Activated naive CD8-positive, alpha-beta T cell treated with anti-CD3 and anti-CD28 coated beads, Interleukin-2, amount 50 U/mL, for 24 hours (primary cell): ENCODE data around the gene RECQL.

Experiments used
- ATAC-seq: fragments of 150-1000 bp; cut with Tn5 transposase; one replicate; pipeline ENCODE4 v1.10.0; 2021
- DNase-seq: peaks from one replicate; pipeline ENCODE4 v3.0.0; 2021
- H3K27ac Mint-ChIP-seq: one replicate; pipeline ENCODE4 v1.8.0; 2021; ENCODE audit warnings: mild to moderate bottlenecking, mixed read lengths
- H3K27me3 Mint-ChIP-seq: one replicate; pipeline ENCODE4 v1.8.0; 2021; ENCODE audit warnings: mixed read lengths
- H3K36me3 Mint-ChIP-seq: one replicate; pipeline ENCODE4 v1.8.0; 2021; ENCODE audit warnings: low read depth, mixed read lengths
- H3K4me1 Mint-ChIP-seq: one replicate; pipeline ENCODE4 v1.8.0; 2021; ENCODE audit warnings: mixed read lengths
- H3K4me3 Mint-ChIP-seq: one replicate; pipeline ENCODE4 v1.8.0; 2021; ENCODE audit warnings: mild to moderate bottlenecking, moderate library complexity, mixed read lengths
- H3K9me3 Mint-ChIP-seq: one replicate; pipeline ENCODE4 v1.8.0; 2021; ENCODE audit warnings: mixed read lengths

RECQL gene

GRCh38 chr12:21523148-21523547, 21.7 kb upstream of the RECQL start:
- Mint-ChIP-seq H3K27me3 (peaks cover 7% of the 10 kb centered on the region), H3K4me1 (peaks cover 6% of the 10 kb centered on the region), H3K36me3 (peaks cover 7% of the 10 kb centered on the region), H3K27ac (no peak overlapping the region), H3K4me3 (no peak overlapping the region), H3K9me3 (peaks cover 6% of the 10 kb centered on the region)
- DNase-seq: no peak
- no peak for ATAC-seq

DNA sequence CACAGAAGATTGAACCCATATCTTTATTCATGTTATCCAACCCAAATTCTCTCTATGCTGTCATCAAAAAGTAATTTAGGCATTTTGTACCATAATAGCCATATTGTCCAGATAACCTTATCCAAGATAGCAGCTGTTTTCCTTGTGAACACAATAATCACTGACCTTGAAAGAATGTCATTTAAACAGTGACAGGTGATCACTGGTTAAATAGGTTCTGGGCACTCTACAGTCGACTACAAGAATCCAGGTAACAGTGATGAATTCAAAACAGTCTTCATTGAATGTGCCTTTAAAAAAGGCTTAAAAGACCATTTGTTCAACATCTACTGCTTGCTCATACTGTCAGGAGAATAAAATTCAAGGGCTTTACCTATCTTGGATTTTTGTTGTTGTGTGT, 20.1 kb upstream of the RECQL start:
- Mint-ChIP-seq H3K4me1 (no peaks in the 10 kb centered on the region), H3K36me3 (peaks cover 12% of the 10 kb centered on the region), H3K27ac (no peak overlapping the region), H3K27me3 (peaks cover 2% of the 10 kb centered on the region), H3K9me3 (peaks cover 6% of the 10 kb centered on the region), H3K4me3 (no peak overlapping the region)
- ATAC-seq (no peak), DNase-seq (no peak)

GRCh38 chr12:21518451-21518850, 17.0 kb upstream of the RECQL start:
- DNase-seq: no peak
- no peak overlapping the region for H3K27ac Mint-ChIP-seq
- H3K4me3 Mint-ChIP-seq: no peak overlapping the region
- peaks cover 30% of the 10 kb centered on the region for H3K36me3 Mint-ChIP-seq
- H3K4me1 Mint-ChIP-seq: no peaks in the 10 kb centered on the region
- no peaks in the 10 kb centered on the region for H3K9me3 Mint-ChIP-seq
- H3K27me3 Mint-ChIP-seq: no peaks in the 10 kb centered on the region
- no peak for ATAC-seq

GRCh38 chr12:21516281-21516680, 14.8 kb upstream of the RECQL start:
- Mint-ChIP-seq H3K27ac (no peak overlapping the region), H3K36me3 (peaks cover 40% of the 10 kb centered on the region), H3K4me3 (no peak overlapping the region), H3K4me1 (no peaks in the 10 kb centered on the region), H3K27me3 (no peaks in the 10 kb centered on the region), H3K9me3 (no peaks in the 10 kb centered on the region)
- DNase-seq (no peak), ATAC-seq (no peak)

DNA sequence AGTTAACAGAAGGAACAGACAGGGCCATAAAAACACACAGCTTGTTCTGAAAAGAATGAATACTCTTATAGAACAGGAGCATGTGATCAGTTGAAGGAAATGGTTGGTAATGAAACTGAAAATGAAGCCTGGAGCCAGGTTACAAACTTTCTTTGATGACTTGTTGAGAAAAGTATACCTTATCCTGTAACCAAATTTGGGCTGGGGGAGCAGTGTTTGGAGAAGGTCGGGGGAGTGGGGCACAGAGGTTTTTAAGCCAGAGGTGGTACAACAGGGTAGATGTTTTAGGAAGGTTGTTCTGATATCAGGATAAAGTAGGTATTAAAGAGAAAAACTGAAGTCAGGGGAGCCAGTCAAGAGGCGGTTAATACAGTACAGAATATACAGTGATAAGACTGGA, 8.3 kb upstream of the RECQL start:
- peak overlapping the region; percentile 7 for H3K4me3 Mint-ChIP-seq
- peaks cover 46% of the 10 kb centered on the region for H3K36me3 Mint-ChIP-seq
- ATAC-seq (peak; percentile 66), DNase-seq (no peak)
- no peaks in the 10 kb centered on the region for H3K27me3 Mint-ChIP-seq
- peaks cover 31% of the 10 kb centered on the region for H3K4me1 Mint-ChIP-seq
- peak overlapping the region; percentile 61 for H3K27ac Mint-ChIP-seq
- no peaks in the 10 kb centered on the region for H3K9me3 Mint-ChIP-seq

DNA sequence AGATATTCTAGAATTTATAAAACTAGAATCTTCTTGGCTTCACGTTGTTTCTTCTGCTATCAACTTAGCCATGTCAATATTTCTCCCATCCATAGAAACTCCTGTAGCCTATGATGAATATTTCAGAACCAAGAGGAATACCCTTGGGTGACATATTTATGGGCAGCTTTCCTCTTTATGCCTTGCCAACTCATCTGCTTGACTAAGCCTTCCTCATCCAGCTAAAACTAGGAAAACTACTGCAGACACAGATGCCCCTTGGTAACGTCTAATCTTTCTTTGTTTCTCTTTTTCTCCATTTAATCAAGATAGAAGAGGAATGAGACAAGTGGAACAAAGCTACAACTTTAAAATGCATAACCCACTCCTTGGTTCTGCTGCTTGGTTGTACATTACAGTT, 6.4 kb upstream of the RECQL start:
- ATAC-seq: no peak
- no peak overlapping the region for H3K27ac Mint-ChIP-seq

DNA sequence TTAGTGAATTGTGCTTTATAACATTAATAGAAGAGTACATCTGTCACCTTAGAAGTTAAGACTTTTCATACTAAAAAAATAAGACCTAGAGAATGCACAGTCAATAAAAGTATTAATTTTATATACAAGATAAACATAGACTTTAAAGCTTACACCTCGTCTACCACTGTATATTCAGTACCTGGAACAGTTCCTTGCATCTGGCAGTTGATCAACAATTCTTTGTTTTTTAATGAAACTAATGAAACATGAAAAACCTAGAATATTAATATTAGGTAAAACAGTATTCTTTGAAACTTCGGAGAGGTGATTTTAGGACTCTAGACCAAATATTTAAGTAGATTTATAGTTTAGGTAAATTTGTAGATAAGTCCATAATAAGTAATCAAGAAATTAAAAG, 4.5 kb upstream of the RECQL start:
- Mint-ChIP-seq H3K4me3 (no peak overlapping the region), H3K4me1 (peaks cover 54% of the 10 kb centered on the region)

More for the DNA sequence above, 6.4 kb upstream of the RECQL start:
- H3K36me3 Mint-ChIP-seq: peaks cover 32% of the 10 kb centered on the region
- H3K9me3 Mint-ChIP-seq: no peaks in the 10 kb centered on the region
- no peak overlapping the region for H3K4me3 Mint-ChIP-seq
- no peaks in the 10 kb centered on the region for H3K27me3 Mint-ChIP-seq
- no peak for DNase-seq
- H3K4me1 Mint-ChIP-seq: peaks cover 50% of the 10 kb centered on the region

GRCh38 chr12:21502872-21503271, 1.4 kb upstream of the RECQL start:
- H3K4me3 Mint-ChIP-seq: no peak overlapping the region
- no peaks in the 10 kb centered on the region for H3K9me3 Mint-ChIP-seq
- H3K36me3 Mint-ChIP-seq: peaks cover 20% of the 10 kb centered on the region
- H3K27ac Mint-ChIP-seq: no peak overlapping the region
- DNase-seq (peak; percentile 12), ATAC-seq (no peak)
- no peaks in the 10 kb centered on the region for H3K27me3 Mint-ChIP-seq
- peaks cover 33% of the 10 kb centered on the region for H3K4me1 Mint-ChIP-seq

More for the DNA sequence above, 4.5 kb upstream of the RECQL start:
- Mint-ChIP-seq H3K27ac (no peak overlapping the region), H3K9me3 (no peaks in the 10 kb centered on the region), H3K27me3 (no peaks in the 10 kb centered on the region), H3K36me3 (peaks cover 25% of the 10 kb centered on the region)
- DNase-seq (no peak), ATAC-seq (no peak)

DNA sequence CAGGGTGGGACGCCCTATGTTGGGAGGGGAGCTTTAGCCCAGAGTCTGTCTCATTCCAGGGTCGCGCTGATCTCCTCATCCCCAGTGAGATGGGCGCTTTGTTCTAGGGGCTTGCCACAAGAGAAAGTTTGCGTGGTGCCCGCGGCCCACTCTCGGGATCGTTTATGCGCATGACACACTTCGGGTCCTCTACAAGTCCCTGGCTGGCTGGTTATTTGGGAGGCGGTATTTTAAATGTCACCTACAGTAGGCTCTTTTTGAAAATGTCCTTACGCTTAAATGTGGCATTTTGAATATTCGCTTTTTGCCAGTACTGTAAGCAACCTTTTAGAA, 695 bp upstream of the RECQL start:
- Mint-ChIP-seq H3K4me1 (peaks cover 33% of the 10 kb centered on the region), H3K9me3 (no peaks in the 10 kb centered on the region), H3K27me3 (no peaks in the 10 kb centered on the region), H3K36me3 (peaks cover 24% of the 10 kb centered on the region), H3K4me3 (no peak overlapping the region), H3K27ac (no peak overlapping the region)
- ATAC-seq: peak; percentile 10
- peak; percentile 44 for DNase-seq

GRCh38 chr12:21500786-21501257, 613 bp downstream of the RECQL start:
- H3K4me3 Mint-ChIP-seq: no peak overlapping the region
- DNase-seq (no peak), ATAC-seq (no peak)
- no peaks in the 10 kb centered on the region for H3K27me3 Mint-ChIP-seq
- peaks cover 33% of the 10 kb centered on the region for H3K4me1 Mint-ChIP-seq
- no peak overlapping the region for H3K27ac Mint-ChIP-seq
- H3K9me3 Mint-ChIP-seq: no peaks in the 10 kb centered on the region
- H3K36me3 Mint-ChIP-seq: peaks cover 35% of the 10 kb centered on the region

GRCh38 chr12:21499765-21500164, 1.7 kb downstream of the RECQL start:
- ATAC-seq (no peak), DNase-seq (no peak)
- H3K9me3 Mint-ChIP-seq: no peaks in the 10 kb centered on the region
- peaks cover 23% of the 10 kb centered on the region for H3K4me1 Mint-ChIP-seq
- H3K27me3 Mint-ChIP-seq: no peaks in the 10 kb centered on the region
- H3K36me3 Mint-ChIP-seq: peaks cover 43% of the 10 kb centered on the region
- H3K4me3 Mint-ChIP-seq: no peak overlapping the region
- H3K27ac Mint-ChIP-seq: no peak overlapping the region

DNA sequence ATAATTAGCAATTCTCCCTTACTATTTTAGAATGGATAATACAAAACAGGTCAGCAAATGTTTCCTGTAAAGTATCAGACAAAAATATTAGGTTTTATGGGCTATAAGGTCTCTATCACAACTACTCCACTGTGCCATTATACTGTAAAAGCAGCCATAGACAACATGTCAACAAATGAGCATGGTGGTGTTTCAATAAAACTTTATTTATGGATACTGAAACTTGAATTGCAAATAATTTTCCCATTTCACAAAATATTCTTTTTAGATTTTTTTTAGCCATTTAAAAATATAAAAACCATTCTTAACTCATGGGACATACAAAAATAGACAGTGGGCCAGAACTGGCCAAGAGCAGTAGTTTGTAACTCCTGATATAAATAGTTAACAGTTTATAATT, 15.4 kb downstream of the RECQL start:
- Mint-ChIP-seq H3K27ac (no peak overlapping the region), H3K4me1 (peaks cover 7% of the 10 kb centered on the region), H3K36me3 (peaks cover 36% of the 10 kb centered on the region), H3K4me3 (no peak overlapping the region), H3K9me3 (no peaks in the 10 kb centered on the region), H3K27me3 (no peaks in the 10 kb centered on the region)
- ATAC-seq (no peak), DNase-seq (no peak)

DNA sequence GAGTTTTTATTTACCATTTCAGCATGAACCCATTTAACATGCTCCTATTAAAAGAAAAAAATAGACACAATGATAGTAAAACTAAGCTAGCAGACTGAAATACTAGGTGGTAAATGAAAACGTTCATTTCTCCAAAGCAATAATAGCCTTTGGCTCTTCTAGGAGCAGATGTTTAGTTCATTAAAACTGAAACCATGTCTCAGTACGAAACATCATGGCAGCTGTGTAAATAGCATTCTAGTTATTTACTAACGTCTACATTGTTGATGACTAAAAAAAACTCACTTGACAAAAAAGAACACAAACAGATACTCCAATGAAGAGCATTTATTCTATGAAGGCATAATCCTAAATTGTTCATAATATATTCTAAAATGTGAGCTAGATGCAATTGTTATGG, 17.9 kb downstream of the RECQL start:
- ATAC-seq: no peak

DNA sequence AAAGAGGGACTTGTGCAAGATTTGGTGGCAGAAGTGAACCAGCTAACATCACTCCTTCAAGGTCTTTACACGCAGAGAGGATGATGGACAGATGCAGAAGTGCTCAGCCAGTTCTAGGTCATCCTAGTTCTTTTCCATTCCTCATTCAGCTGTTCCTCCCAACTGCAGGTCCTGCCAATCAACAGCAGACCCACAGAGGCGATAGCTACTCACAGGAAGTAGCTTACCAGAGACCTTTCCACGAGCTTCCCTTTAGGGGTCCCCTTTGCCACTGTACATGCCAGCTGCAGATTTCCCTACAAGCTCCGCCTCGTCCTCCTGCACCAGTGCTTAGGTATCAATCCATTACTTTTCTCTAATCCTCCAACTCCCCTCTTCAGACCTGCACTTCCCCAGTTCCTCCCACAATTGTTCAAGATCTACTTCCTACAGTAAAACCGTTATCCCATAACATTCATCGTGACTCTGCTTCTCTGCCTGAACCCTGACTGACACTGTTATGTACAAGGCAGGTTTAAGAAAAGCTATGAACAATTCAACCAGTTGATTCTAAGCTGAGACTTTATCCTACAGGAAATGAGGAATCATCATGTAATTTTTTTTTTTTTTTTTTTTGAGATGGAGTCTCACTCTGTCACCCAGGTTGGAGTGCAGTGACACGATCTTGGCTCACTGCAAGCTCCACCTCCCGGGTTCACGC, 22.5 kb downstream of the RECQL start:
- Mint-ChIP-seq H3K36me3 (peaks cover 30% of the 10 kb centered on the region), H3K9me3 (no peaks in the 10 kb centered on the region), H3K27ac (no peak overlapping the region), H3K27me3 (no peaks in the 10 kb centered on the region), H3K4me3 (no peak overlapping the region), H3K4me1 (peaks cover 32% of the 10 kb centered on the region)
- DNase-seq: no peak
- ATAC-seq: no peak

More for the DNA sequence above, 17.9 kb downstream of the RECQL start:
- peaks cover 5% of the 10 kb centered on the region for H3K4me1 Mint-ChIP-seq
- DNase-seq: no peak
- no peak overlapping the region for H3K4me3 Mint-ChIP-seq
- no peak overlapping the region for H3K27ac Mint-ChIP-seq
- peaks cover 19% of the 10 kb centered on the region for H3K36me3 Mint-ChIP-seq
- H3K9me3 Mint-ChIP-seq: no peaks in the 10 kb centered on the region
- no peaks in the 10 kb centered on the region for H3K27me3 Mint-ChIP-seq

GRCh38 chr12:21476949-21477348, 24.5 kb downstream of the RECQL start:
- no peak overlapping the region for H3K4me3 Mint-ChIP-seq
- no peaks in the 10 kb centered on the region for H3K27me3 Mint-ChIP-seq
- DNase-seq (no peak), ATAC-seq (peak; percentile 90)
- H3K27ac Mint-ChIP-seq: peak overlapping the region; percentile 87
- no peaks in the 10 kb centered on the region for H3K9me3 Mint-ChIP-seq
- H3K36me3 Mint-ChIP-seq: peaks cover 45% of the 10 kb centered on the region
- peaks cover 32% of the 10 kb centered on the region for H3K4me1 Mint-ChIP-seq

- Mint-ChIP-seq H3K4me1 (peaks cover 32% of the 10 kb centered on the region), H3K27ac (peak overlapping the region; percentile 31), H3K9me3 (no peaks in the 10 kb centered on the region), H3K4me3 (no peak overlapping the region), H3K36me3 (peaks cover 52% of the 10 kb centered on the region), H3K27me3 (no peaks in the 10 kb centered on the region)
- ATAC-seq: no peak
- DNase-seq: no peak
Observed at GRCh38 chr12:21475552-21475951, 25.9 kb downstream of the RECQL start.
